NCI-H345 treated with DMSO at 0.1 percent for 48 hours (cell line): ENCODE measurements around the gene PPM1D.
"Not testable (repeated sequence)": the region's sequence is repeated elsewhere in the genome, so short reads cannot be mapped to it uniquely, and the experiment has no call there.

Source experiments
- DNase-seq: peaks from one replicate; lab custom pipeline; 2025; ENCODE audit not compliant: unreplicated experiment; lab: John Stamatoyannopoulos, UW

Gene PPM1D

GRCh38 chr17:60593441-60594036, 6.5 kb upstream of the PPM1D start:
- not testable (repeated sequence) for DNase-seq

GRCh38 chr17:60594170-60594569, 5.8 kb upstream of the PPM1D start:
- not testable (repeated sequence) for DNase-seq

- no peak for DNase-seq
Observed at GRCh38 chr17:60594734-60595133, 5.3 kb upstream of the PPM1D start.

GRCh38 chr17:60597297-60597696, 2.7 kb upstream of the PPM1D start:
- no peak for DNase-seq

GRCh38 chr17:60598001-60598736, 1.8 kb upstream of the PPM1D start:
- no peak for DNase-seq

GRCh38 chr17:60599220-60599619, 773 bp upstream of the PPM1D start:
- no peak for DNase-seq

GRCh38 chr17:60600490-60601446, 775 bp downstream of the PPM1D start:
- peak; percentile 79 for DNase-seq

GRCh38 chr17:60601447-60602384, 1.7 kb downstream of the PPM1D start:
- peak; percentile 76 for DNase-seq

- DNase-seq = no peak
Observed at GRCh38 chr17:60602385-60602742, 2.4 kb downstream of the PPM1D start.

GRCh38 chr17:60602871-60603270, 2.9 kb downstream of the PPM1D start:
- DNase-seq = no peak

- not testable (repeated sequence) for DNase-seq
Observed at GRCh38 chr17:60603477-60603876, 3.5 kb downstream of the PPM1D start.

- DNase-seq = no peak
Observed at GRCh38 chr17:60604686-60605334, 4.8 kb downstream of the PPM1D start.

- DNase-seq = no peak
Observed at GRCh38 chr17:60606036-60606435, 6.0 kb downstream of the PPM1D start.

- DNase-seq = no peak
Observed at GRCh38 chr17:60610473-60610872, 10.5 kb downstream of the PPM1D start.

GRCh38 chr17:60611321-60611720, 11.3 kb downstream of the PPM1D start:
- DNase-seq = not testable (repeated sequence)

- DNase-seq = no peak
Observed at GRCh38 chr17:60613325-60613724, 13.3 kb downstream of the PPM1D start.

GRCh38 chr17:60613796-60614195, 13.8 kb downstream of the PPM1D start:
- DNase-seq = not testable (repeated sequence)

GRCh38 chr17:60614247-60614646, 14.3 kb downstream of the PPM1D start:
- not testable (repeated sequence) for DNase-seq

- DNase-seq = no peak
Observed at GRCh38 chr17:60615108-60615507, 15.1 kb downstream of the PPM1D start.

- DNase-seq = no peak
Observed at GRCh38 chr17:60615840-60616239, 15.8 kb downstream of the PPM1D start.
